Stimulated activated effector memory CD8-positive, alpha-beta T cell treated with anti-CD3 and anti-CD28 coated beads, Interleukin-12 subunit alpha, Interleukin-12 subunit beta, amount 100 ng/mL, for 72 hours (primary cell): ENCODE results near the gene ZFP69.

Source experiments
- ATAC-seq: fragments of 150-1000 bp; cut with Tn5 transposase; 2 replicates; pipeline ENCODE4 v1.10.0; 2021
- DNase-seq, 2 donors: peaks; one replicate each; pipeline ENCODE4 v3.0.0; 2021 to 2022; ENCODE audit warnings: low spot score in 2 of 2
- H3K27ac Mint-ChIP-seq: one replicate; pipeline ENCODE4 v1.8.0; 2022; ENCODE audit warnings: mild to moderate bottlenecking, mixed read lengths
- H3K36me3 Mint-ChIP-seq: one replicate; pipeline ENCODE4 v1.8.0; 2022; ENCODE audit warnings: mild to moderate bottlenecking, mixed read lengths
- H3K4me1 Mint-ChIP-seq: one replicate; pipeline ENCODE4 v1.8.0; 2022; ENCODE audit warnings: mixed read lengths
- H3K4me3 Mint-ChIP-seq: one replicate; pipeline ENCODE4 v1.8.0; 2022; ENCODE audit warnings: mild to moderate bottlenecking, mixed read lengths
- H3K9me3 Mint-ChIP-seq: one replicate; pipeline ENCODE4 v1.8.0; 2022; ENCODE audit warnings: mixed read lengths

ZFP69 gene

GRCh38 chr1:40539338-40539737, 62.2 kb downstream of the ZFP69 start:
- H3K9me3 Mint-ChIP-seq: no peaks in the 10 kb centered on the region
- H3K27ac Mint-ChIP-seq: no peak overlapping the region
- ATAC-seq: no peak
- DNase-seq: no peak
- no peak overlapping the region for H3K4me3 Mint-ChIP-seq
- peaks cover 28% of the 10 kb centered on the region for H3K36me3 Mint-ChIP-seq
- H3K4me1 Mint-ChIP-seq: no peaks in the 10 kb centered on the region
